Adrenal gland (tissue), 5 donors: ENCODE results near the gene FAM120C.

Experiments
- POLR2A ChIP-seq, 2 donors: fragments of 450-650 bp; IDR thresholded peaks; one replicate each; pipeline ENCODE4 v1.6.1; 2017; ENCODE audit warnings: antibody characterized with exemption in 2 of 2, mild to moderate bottlenecking in 2 of 2, moderate library complexity in 1 of 2
- TF ChIP-seq, protein P1 (sequence below), 6 experiments: fragments of 450-650 bp in 4 of 6; fragments of 200-600 bp in 2 of 6; sonication (generic) in 1 of 6; IDR thresholded peaks; 1 replicate in 5 of 6; 2 replicates in 1 of 6; pipeline versions ENCODE4 v1.5.1 to v1.8.0; 2016 to 2021; ENCODE audit warnings: antibody characterized with exemption in 6 of 6, mild to moderate bottlenecking in 2 of 6, moderate library complexity in 1 of 6
- donor health status: DM: no; HTN: no; CAD: no.

DNA sequence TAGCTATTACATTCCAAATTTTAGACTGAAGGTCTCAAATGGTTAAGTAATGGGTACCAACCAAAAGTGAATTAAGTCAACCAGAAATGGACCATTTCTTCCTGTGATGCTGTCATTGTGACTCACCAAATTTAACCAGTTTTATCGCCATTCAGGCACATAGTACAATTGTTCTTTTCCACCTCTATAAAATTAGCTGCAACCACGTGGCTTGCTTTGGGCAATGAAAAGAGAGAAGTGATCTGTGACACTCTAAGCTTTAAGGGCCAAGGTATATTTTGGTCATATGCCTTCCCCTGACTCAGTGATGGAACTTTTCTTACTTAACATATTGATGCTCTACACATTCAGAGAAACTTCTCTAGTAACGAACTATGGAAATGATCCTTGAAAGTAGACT is 118.5 kb downstream of the FAM120C start:
- TF ChIP-seq, protein P1, sequence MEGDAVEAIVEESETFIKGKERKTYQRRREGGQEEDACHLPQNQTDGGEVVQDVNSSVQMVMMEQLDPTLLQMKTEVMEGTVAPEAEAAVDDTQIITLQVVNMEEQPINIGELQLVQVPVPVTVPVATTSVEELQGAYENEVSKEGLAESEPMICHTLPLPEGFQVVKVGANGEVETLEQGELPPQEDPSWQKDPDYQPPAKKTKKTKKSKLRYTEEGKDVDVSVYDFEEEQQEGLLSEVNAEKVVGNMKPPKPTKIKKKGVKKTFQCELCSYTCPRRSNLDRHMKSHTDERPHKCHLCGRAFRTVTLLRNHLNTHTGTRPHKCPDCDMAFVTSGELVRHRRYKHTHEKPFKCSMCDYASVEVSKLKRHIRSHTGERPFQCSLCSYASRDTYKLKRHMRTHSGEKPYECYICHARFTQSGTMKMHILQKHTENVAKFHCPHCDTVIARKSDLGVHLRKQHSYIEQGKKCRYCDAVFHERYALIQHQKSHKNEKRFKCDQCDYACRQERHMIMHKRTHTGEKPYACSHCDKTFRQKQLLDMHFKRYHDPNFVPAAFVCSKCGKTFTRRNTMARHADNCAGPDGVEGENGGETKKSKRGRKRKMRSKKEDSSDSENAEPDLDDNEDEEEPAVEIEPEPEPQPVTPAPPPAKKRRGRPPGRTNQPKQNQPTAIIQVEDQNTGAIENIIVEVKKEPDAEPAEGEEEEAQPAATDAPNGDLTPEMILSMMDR (IDR thresholded peaks at IDR 0.05), result no peak
- TF ChIP-seq POLR2A (IDR thresholded peaks at IDR 0.05), result no peak
